Loucy (cell line): ENCODE data around the gene PHOSPHO2.

Source experiments
- H2AFZ ChIP-seq: fragments of 200-600 bp; sonication (generic); 2 replicates; pipeline ENCODE4 v1.6.0; 2016; ENCODE audit warnings: antibody characterized with exemption, mild to moderate bottlenecking, low read length, moderate library complexity
- H3F3A ChIP-seq: fragments of 200-600 bp; 2 replicates; pipeline ENCODE4 v1.6.0; 2016; ENCODE audit warnings: antibody characterized with exemption, low read depth, mild to moderate bottlenecking
- H3K27me3 ChIP-seq: fragments of 200-600 bp; sonication (generic); 2 replicates; pipeline ENCODE4 v1.6.1; 2014; ENCODE audit warnings: low read length, mild to moderate bottlenecking; ENCODE audit not compliant: insufficient read depth, poor library complexity, severe bottlenecking
- H3K36me3 ChIP-seq: fragments of 200-600 bp; sonication (generic); 2 replicates; pipeline ENCODE4 v1.6.1; 2016; ENCODE audit warnings: low read length; ENCODE audit not compliant: insufficient read depth
- H3K4me1 ChIP-seq: fragments of 200-600 bp; sonication (generic); 2 replicates; pipeline ENCODE4 v1.5.1; 2014; ENCODE audit warnings: low read length, mild to moderate bottlenecking; ENCODE audit not compliant: insufficient read depth, poor library complexity, severe bottlenecking
- H3K4me2 ChIP-seq: fragments of 200-600 bp; sonication (generic); 2 replicates; pipeline ENCODE4 v1.6.0; 2014; ENCODE audit warnings: antibody characterized with exemption, low read length, low read depth, mild to moderate bottlenecking; ENCODE audit not compliant: poor library complexity, severe bottlenecking
- H3K4me3 ChIP-seq: fragments of 200-600 bp; sonication (generic); 2 replicates; pipeline ENCODE4 v1.5.1; 2014; ENCODE audit warnings: low read length, mild to moderate bottlenecking, mixed read lengths; ENCODE audit not compliant: poor library complexity, severe bottlenecking
- H3K79me2 ChIP-seq: fragments of 200-600 bp; sonication (generic); 2 replicates; pipeline ENCODE4 v1.6.1; 2014; ENCODE audit warnings: low read length; ENCODE audit not compliant: insufficient read depth
- H3K9ac ChIP-seq: fragments of 200-600 bp; sonication (generic); 2 replicates; pipeline ENCODE4 v1.6.0; 2014; ENCODE audit warnings: mild to moderate bottlenecking, low read depth, low read length, moderate library complexity; ENCODE audit not compliant: poor library complexity, severe bottlenecking
- H3K9me2 ChIP-seq: fragments of 200-600 bp; sonication (generic); replicated peaks from 2 replicates; pipeline ENCODE4 v1.6.1; 2016; ENCODE audit warnings: low read depth, low read length, mixed read lengths
- H3K9me3 ChIP-seq: fragments of 200-600 bp; sonication (generic); 2 replicates; pipeline ENCODE4 v1.6.1; 2014; ENCODE audit warnings: mild to moderate bottlenecking, antibody characterized with exemption, low read length, low read depth; ENCODE audit not compliant: insufficient read depth
- H4K20me1 ChIP-seq: fragments of 200-600 bp; sonication (generic); 2 replicates; pipeline ENCODE4 v1.6.0; 2014; ENCODE audit warnings: antibody characterized with exemption, low read length, mild to moderate bottlenecking; ENCODE audit not compliant: insufficient read depth, poor library complexity, severe bottlenecking
- CTCF ChIP-seq: fragments of 200-600 bp; sonication (generic); conservative IDR thresholded peaks from 2 replicates; pipeline ENCODE4 v1.5.1; 2014; ENCODE audit warnings: mild to moderate bottlenecking, antibody characterized with exemption, low read length
- EZH2phosphoT487 ChIP-seq: fragments of 200-600 bp; IDR thresholded peaks from 2 replicates; pipeline ENCODE4 v1.6.1; 2018; ENCODE audit warnings: antibody characterized with exemption, mild to moderate bottlenecking, moderate library complexity, borderline replicate concordance

PHOSPHO2 gene

DNA sequence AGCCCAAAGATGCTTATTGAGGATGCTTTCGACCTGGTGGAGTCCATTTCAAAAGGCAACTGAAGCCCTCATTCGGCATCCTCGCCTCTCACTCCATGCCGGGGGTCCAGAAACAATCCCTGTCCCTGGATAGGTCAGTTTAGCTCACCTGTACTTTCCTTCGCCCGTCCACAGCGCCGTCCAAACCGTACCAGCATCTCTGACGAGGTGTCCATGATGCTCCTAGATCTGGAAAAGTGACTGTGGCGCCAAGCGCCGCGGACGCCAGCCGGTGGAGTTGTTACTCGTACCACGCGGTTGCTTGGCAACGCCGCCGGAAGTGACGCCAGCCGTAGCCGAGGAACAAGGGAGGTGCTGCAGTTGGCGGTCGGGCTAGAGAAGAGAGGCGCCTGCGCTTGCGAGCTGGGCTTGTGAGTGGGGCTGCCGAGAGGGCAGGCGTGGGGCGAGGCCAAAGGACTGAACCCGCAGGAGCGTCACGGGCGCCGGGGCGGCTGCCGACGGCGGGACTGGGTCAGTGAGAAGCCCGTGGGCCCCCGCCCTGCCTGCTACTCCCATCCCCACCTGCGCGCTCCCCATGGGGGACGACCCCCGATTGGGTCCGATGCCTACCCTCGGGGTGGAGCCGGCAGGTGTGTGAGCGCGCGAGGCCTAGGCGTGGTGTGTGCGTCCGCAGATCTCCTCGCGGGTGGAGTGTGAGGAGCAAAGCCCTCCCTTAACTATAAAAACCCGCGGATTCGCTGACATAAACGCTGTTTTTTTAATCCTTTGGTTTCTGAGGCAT lies at the start of gene PHOSPHO2, which contains the start of gene CFAP210:
PHOSPHO2 (plus strand) TSS at position 357 of the 781 bp plus-strand sequence. CDS start 6,503 bp downstream, outside the sequence.
CFAP210 (minus strand) TSS at position 293 of the 781 bp plus-strand sequence; CDS start at position 215, 78 bp downstream.
- Histone ChIP-seq H3K4me1 (peaks cover 12% of the 10 kb centered on the region), H3K4me2 (peak within 1 kb of the TSS; percentile 77), H3K79me2 (no peaks in the 10 kb centered on the region), H3K9me3 (no peaks in the 10 kb centered on the region), H3K9me2 (no peaks in the 10 kb centered on the region), H4K20me1 (no peaks in the 10 kb centered on the region), H2AFZ (peak within 1 kb of the TSS; percentile 91), H3K27me3 (no peaks in the 10 kb centered on the region), H3K4me3 (peak within 1 kb of the TSS; percentile 79), H3K9ac (peak within 1 kb of the TSS; percentile 77), H3K36me3 (no peaks in the 10 kb centered on the region), H3F3A (no peaks in the 10 kb centered on the region)
- TF ChIP-seq EZH2phosphoT487 (no peak), CTCF (no peak)

DNA sequence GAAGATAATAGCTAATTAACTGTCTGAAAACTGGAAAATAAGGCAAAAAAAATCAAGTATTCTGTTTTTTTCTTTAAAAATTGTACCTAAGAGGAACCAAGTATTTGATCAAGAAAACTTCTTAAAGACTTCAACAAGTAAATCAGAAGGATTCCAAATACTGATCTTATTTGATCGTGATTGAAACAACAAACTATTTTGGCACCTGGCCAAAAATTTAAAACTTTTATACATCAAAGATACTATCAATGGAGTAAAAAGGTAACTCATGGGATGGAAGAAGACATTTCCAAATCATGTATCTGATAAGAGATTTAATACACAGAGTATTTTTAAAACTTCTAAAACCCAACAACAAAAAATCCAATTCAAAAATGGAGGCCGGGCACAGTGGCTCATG lies 46.8 kb upstream of the PHOSPHO2 start:
- Histone ChIP-seq H3K27me3 (no peaks in the 10 kb centered on the region), H4K20me1 (no peaks in the 10 kb centered on the region)

DNA sequence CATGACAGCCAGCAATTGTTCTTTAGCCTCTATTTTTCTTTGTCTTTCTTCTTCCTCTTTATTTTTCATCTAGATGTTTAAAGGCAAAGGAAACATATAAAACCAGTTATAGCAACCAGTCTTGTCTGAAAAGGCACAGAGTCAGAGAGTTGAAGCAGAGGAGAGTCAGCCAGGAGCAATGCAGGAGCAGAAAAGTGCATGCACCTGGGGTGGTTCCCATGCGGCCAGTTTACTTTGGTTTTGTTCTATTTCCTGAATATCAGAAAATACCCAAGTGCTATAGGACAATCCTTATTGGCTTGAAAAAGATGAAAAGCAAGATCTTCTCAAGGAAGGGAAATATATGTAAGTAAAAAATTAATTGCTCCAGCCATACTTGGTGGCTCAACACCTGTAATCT lies 45.0 kb upstream of the PHOSPHO2 start:
- TF ChIP-seq EZH2phosphoT487 = no peak
- no peak for TF ChIP-seq CTCF
- Histone ChIP-seq H3K4me3 (no peak overlapping the region), H3K4me1 (no peaks in the 10 kb centered on the region), H3K27me3 (no peaks in the 10 kb centered on the region), H3K9ac (no peak overlapping the region), H3K79me2 (no peaks in the 10 kb centered on the region), H2AFZ (no peak overlapping the region), H4K20me1 (no peaks in the 10 kb centered on the region), H3K36me3 (no peaks in the 10 kb centered on the region), H3K4me2 (no peak overlapping the region), H3F3A (no peaks in the 10 kb centered on the region), H3K9me3 (no peaks in the 10 kb centered on the region), H3K9me2 (no peaks in the 10 kb centered on the region)

More for the DNA sequence above, 46.8 kb upstream of the PHOSPHO2 start:
- no peak overlapping the region for H3K9ac ChIP-seq
- no peaks in the 10 kb centered on the region for H3F3A ChIP-seq
- no peaks in the 10 kb centered on the region for H3K36me3 ChIP-seq
- H3K79me2 ChIP-seq = no peaks in the 10 kb centered on the region
- H3K4me2 ChIP-seq = no peak overlapping the region
- H2AFZ ChIP-seq = no peak overlapping the region
- no peaks in the 10 kb centered on the region for H3K4me1 ChIP-seq
- H3K9me3 ChIP-seq = no peaks in the 10 kb centered on the region
- H3K4me3 ChIP-seq = no peak overlapping the region
- no peak for TF ChIP-seq EZH2phosphoT487
- no peak for TF ChIP-seq CTCF
- no peaks in the 10 kb centered on the region for H3K9me2 ChIP-seq
